Gastrocnemius medialis (tissue), 4 donors: Measurements from ENCODE around the gene SATB2. TPM values are rescaled to one million over a fixed set of nuclear protein-coding genes. Genes with fewer than 3 reads are reported as not detected.

ENCODE experiments used
- ATAC-seq, 2 donors: fragments of 150-250 bp; one replicate each; pipeline ENCODE4 v1.9.1; 2016
- DNase-seq, 2 donors: peaks; one replicate each; pipeline ENCODE4 v3.0.0-alpha.2; 2019
- H3K27ac ChIP-seq, 4 donors: fragments of 200-600 bp; sonication (generic); 1 replicate in 1 of 4; 2 replicates in 3 of 4; pipeline ENCODE4 v1.5.1; 2016 to 2018; ENCODE audit warnings: mild to moderate bottlenecking in 2 of 4, moderate library complexity in 1 of 4
- H3K27me3 ChIP-seq, 3 donors: fragments of 200-600 bp; sonication (generic) in 2 of 3; 1 replicate in 1 of 3; 2 replicates in 2 of 3; pipeline versions ENCODE4 v1.5.1 to v1.6.0; 2016 to 2019; ENCODE audit warnings: mild to moderate bottlenecking in 1 of 3, moderate library complexity in 1 of 3
- H3K36me3 ChIP-seq, 2 donors: fragments of 200-600 bp; sonication (generic) in 1 of 2; one replicate each; pipeline ENCODE4 v1.5.1; 2017 to 2018
- H3K4me1 ChIP-seq, 2 donors: fragments of 200-600 bp; sonication (generic) in 1 of 2; one replicate each; pipeline ENCODE4 v1.5.1; 2016 to 2017; ENCODE audit warnings: mild to moderate bottlenecking in 2 of 2
- H3K4me3 ChIP-seq, 4 donors: fragments of 200-600 bp; sonication (generic) in 3 of 4; 1 replicate in 1 of 4; 2 replicates in 3 of 4; pipeline ENCODE4 v1.5.1; 2016 to 2019; ENCODE audit warnings: mild to moderate bottlenecking in 2 of 4
- H3K9me3 ChIP-seq, 3 donors: fragments of 200-600 bp; sonication (generic) in 2 of 3; 1 replicate in 1 of 3; 2 replicates in 2 of 3; pipeline ENCODE4 v1.5.1; 2016 to 2019
- CTCF ChIP-seq, 5 experiments: fragments of 450-650 bp in 3 of 5; fragments of 200-600 bp in 2 of 5; sonication (generic) in 2 of 5; IDR thresholded peaks in 4 of 5; conservative IDR thresholded peaks in 1 of 5; 1 replicate in 4 of 5; 2 replicates in 1 of 5; pipeline ENCODE4 v1.5.1; 2016 to 2019; ENCODE audit warnings: antibody characterized with exemption in 5 of 5, mild to moderate bottlenecking in 3 of 5, moderate library complexity in 3 of 5
- POLR2A ChIP-seq, 2 donors: fragments of 450-650 bp; IDR thresholded peaks; one replicate each; pipeline ENCODE4 v1.6.1; 2017; ENCODE audit warnings: antibody characterized with exemption in 2 of 2, mild to moderate bottlenecking in 2 of 2, moderate library complexity in 2 of 2
- in situ Hi-C, 4 donors: fragments of 200-750 bp; cut with MboI; loops; one replicate each; pipeline versions ENCODE4 v1.15.0 to v1.8.0; 2017; ENCODE audit warnings: low sequenced_read_pairs in 4 of 4
- intact Hi-C: fragments of 100-400 bp; cut with DNase I; formaldehyde crosslinking; loops from one replicate; pipeline ENCODE4 v1.15.1; 2023; ENCODE audit warnings: low total_unique reads
- total RNA-seq, 4 donors: library from RNA; depleted of rRNA; stranded (reverse); fragments of >200 nt; gene quantifications; one replicate each; pipeline versions ENCODE4 v1.1.0 to v1.2.3, GENCODE V29; 2016

The SATB2 gene
- total RNA-seq, 4 donors from 2014 or later, result 2.0 to 6.4 (median 4.5) TPM

GRCh38 chr2:199495147-199495546 lies 37.4 kb upstream of the SATB2 start:
- ATAC-seq, result no peak
- in situ Hi-C loops, result loop anchor here in 2 of 4 donors (25.0 kb wide), 1 partner anchor 1183 kb away; no protein-coding TSS in a partner anchor
- H3K4me3 ChIP-seq, result no peak overlapping the region

DNA sequence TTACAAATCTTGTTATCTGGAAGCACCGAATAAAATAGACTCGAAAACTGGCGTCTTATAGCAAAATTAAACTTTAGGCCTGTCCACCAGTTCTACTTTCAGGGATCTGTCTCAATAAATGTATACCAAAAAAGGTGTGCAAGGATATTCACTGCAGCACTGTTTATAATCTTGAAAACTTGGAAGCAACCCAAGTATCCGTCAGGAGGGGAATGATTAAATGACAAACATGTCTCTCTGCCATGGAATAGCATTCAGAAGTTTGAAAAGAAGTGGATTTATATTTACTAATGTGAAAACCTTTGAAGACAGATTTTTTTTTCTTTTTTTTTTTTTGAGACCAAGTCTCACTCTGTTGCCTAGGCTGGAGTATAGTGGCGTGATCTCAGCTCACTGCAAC lies 32.3 kb upstream of the SATB2 start:
- ATAC-seq, result no peak
- H3K9me3 ChIP-seq, result no peaks in the 10 kb centered on the region
- no peaks in the 10 kb centered on the region for H3K27me3 ChIP-seq
- H3K27ac ChIP-seq, result no peak overlapping the region
- H3K4me1 ChIP-seq, result no peaks in the 10 kb centered on the region
- no peak for DNase-seq
- intact Hi-C loops, result no loop called here
- H3K4me3 ChIP-seq, result no peak overlapping the region
- TF ChIP-seq CTCF (IDR thresholded peaks at IDR 0.05 in 4 of 5, conservative IDR thresholded peaks at IDR 0.05 in 1 of 5) (no peak), POLR2A (IDR thresholded peaks at IDR 0.05) (no peak)
- in situ Hi-C loops, result loop anchor here in 2 of 4 donors (25.0 kb wide), 1 partner anchor 1178 kb away; no protein-coding TSS in a partner anchor
- no peaks in the 10 kb centered on the region for H3K36me3 ChIP-seq

More at GRCh38 chr2:199495147-199495546, 37.4 kb upstream of the SATB2 start:
- TF ChIP-seq POLR2A (IDR thresholded peaks at IDR 0.05), result no peak
- TF ChIP-seq CTCF (IDR thresholded peaks at IDR 0.05 in 4 of 5, conservative IDR thresholded peaks at IDR 0.05 in 1 of 5), result no peak
- Histone ChIP-seq H3K9me3 (no peaks in the 10 kb centered on the region), H3K27me3 (no peaks in the 10 kb centered on the region), H3K4me1 (no peaks in the 10 kb centered on the region), H3K27ac (no peak overlapping the region), H3K36me3 (no peaks in the 10 kb centered on the region)
- no peak for DNase-seq
- intact Hi-C loops, result no loop called here

- H3K36me3 ChIP-seq, result no peaks in the 10 kb centered on the region
- ATAC-seq (no peak), DNase-seq (no peak)
- no peaks in the 10 kb centered on the region for H3K4me1 ChIP-seq
- in situ Hi-C loops, result loop anchor here (10.0 to 25.0 kb wide), 3 partner anchors 1174 to 1184 kb away; no protein-coding TSS in a partner anchor
- no peak overlapping the region for H3K4me3 ChIP-seq
- intact Hi-C loops, result loop anchor here (2.0 kb wide), 1 partner anchor 1174 kb away; no protein-coding TSS in a partner anchor
- H3K9me3 ChIP-seq, result no peaks in the 10 kb centered on the region
- TF ChIP-seq POLR2A (IDR thresholded peaks at IDR 0.05) (no peak), CTCF (IDR thresholded peaks at IDR 0.05 in 4 of 5, conservative IDR thresholded peaks at IDR 0.05 in 1 of 5) (peak in 3 of 5 experiments; percentile 21 to 58 (median 42))
- H3K27me3 ChIP-seq, result no peaks in the 10 kb centered on the region
- no peak overlapping the region for H3K27ac ChIP-seq
These were observed 31.1 kb upstream of the SATB2 start for GRCh38 chr2:199488772-199489400.

GRCh38 chr2:199485732-199486335 lies 28.1 kb upstream of the SATB2 start:
- intact Hi-C loops (no loop called here), in situ Hi-C loops (loop anchor here (10.0 to 25.0 kb wide), 3 partner anchors 1171 to 1181 kb away; no protein-coding TSS in a partner anchor)
- no peaks in the 10 kb centered on the region for H3K4me1 ChIP-seq
- H3K27ac ChIP-seq, result no peak overlapping the region
- peak in 3 of 5 experiments; percentile 32 to 53 (median 41) for TF ChIP-seq CTCF (IDR thresholded peaks at IDR 0.05 in 4 of 5, conservative IDR thresholded peaks at IDR 0.05 in 1 of 5)
- TF ChIP-seq POLR2A (IDR thresholded peaks at IDR 0.05), result no peak
- H3K27me3 ChIP-seq, result peaks cover 0 to 4% (median 0%) of the 10 kb centered on the region in 3 donors
- no peaks in the 10 kb centered on the region for H3K9me3 ChIP-seq
- H3K36me3 ChIP-seq, result no peaks in the 10 kb centered on the region
- DNase-seq (no peak), ATAC-seq (no peak)
- H3K4me3 ChIP-seq, result no peak overlapping the region
